ENCODE data around the gene PRKCG.

Gene PRKCG

DNA sequence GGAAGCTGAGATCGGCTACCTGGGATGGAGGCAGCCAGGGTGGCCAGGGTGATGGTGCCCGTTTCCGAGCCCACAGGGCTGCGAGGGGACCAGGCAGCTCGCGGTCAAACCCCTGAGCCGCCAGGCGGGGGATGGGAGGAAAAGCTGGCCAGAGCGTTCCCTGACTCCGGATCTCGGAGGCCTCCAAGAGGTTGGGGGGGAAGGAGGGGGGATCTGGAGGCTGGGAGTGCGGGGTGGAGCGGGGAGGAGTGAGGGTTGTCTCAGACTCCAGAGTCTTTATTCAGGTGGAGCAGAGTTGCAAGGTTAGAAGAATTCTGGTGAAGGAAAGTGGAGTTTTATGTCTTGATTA, 28.1 kb downstream of the PRKCG start:
- Histone ChIP-seq H3K4me1 (ENCODE audit: insufficient read depth, low read length) (no peaks in the 10 kb centered on the region), H3K4me2 (ENCODE audit: insufficient read depth, low read length) (no peak overlapping the region), H4K20me1 (ENCODE audit: insufficient read depth, low read length) (no peaks in the 10 kb centered on the region), H3K4me3 (ENCODE audit: low read depth in 1 of 2, low read length in 2 of 2) (no peak overlapping the region), H3K36me3 (ENCODE audit: insufficient read depth, low read length) (no peaks in the 10 kb centered on the region), H2AFZ (ENCODE audit: low read depth, low read length) (no peak overlapping the region), H3K79me2 (ENCODE audit: insufficient read depth, low read length) (no peaks in the 10 kb centered on the region), H3K27ac (ENCODE audit: low read length) (no peak overlapping the region), H3K9ac (ENCODE audit: low read depth, low read length) (no peak overlapping the region), H3K27me3 (ENCODE audit: insufficient read depth, low read length, poor library complexity) (no peaks in the 10 kb centered on the region), H3K9me3 (ENCODE audit: insufficient read depth, low read length, severe bottlenecking) (no peaks in the 10 kb centered on the region)
- TF ChIP-seq, protein P1, sequence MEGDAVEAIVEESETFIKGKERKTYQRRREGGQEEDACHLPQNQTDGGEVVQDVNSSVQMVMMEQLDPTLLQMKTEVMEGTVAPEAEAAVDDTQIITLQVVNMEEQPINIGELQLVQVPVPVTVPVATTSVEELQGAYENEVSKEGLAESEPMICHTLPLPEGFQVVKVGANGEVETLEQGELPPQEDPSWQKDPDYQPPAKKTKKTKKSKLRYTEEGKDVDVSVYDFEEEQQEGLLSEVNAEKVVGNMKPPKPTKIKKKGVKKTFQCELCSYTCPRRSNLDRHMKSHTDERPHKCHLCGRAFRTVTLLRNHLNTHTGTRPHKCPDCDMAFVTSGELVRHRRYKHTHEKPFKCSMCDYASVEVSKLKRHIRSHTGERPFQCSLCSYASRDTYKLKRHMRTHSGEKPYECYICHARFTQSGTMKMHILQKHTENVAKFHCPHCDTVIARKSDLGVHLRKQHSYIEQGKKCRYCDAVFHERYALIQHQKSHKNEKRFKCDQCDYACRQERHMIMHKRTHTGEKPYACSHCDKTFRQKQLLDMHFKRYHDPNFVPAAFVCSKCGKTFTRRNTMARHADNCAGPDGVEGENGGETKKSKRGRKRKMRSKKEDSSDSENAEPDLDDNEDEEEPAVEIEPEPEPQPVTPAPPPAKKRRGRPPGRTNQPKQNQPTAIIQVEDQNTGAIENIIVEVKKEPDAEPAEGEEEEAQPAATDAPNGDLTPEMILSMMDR (IDR thresholded peaks at IDR 0.05; ENCODE audit: borderline replicate concordance, extremely low read depth, low read length, poor library complexity, severe bottlenecking) = no peak
- no peak for TF ChIP-seq EZH2 (IDR thresholded peaks at IDR 0.05; ENCODE audit: borderline replicate concordance, low read depth, low read length, severe bottlenecking)
- ATAC-seq (ENCODE audit: insufficient read depth, low read depth) (no peak), DNase-seq (no peak)

GRCh38 chr19:53912653-53913052, 30.7 kb downstream of the PRKCG start:
- no peak for TF ChIP-seq EZH2 (IDR thresholded peaks at IDR 0.05; ENCODE audit: borderline replicate concordance, low read depth, low read length, severe bottlenecking)
- TF ChIP-seq, protein P1 (IDR thresholded peaks at IDR 0.05; ENCODE audit: borderline replicate concordance, extremely low read depth, low read length, poor library complexity, severe bottlenecking) = peak; percentile 49
- H3K4me3 ChIP-seq (ENCODE audit: low read depth in 1 of 2, low read length in 2 of 2) = no peak overlapping the region
- no peaks in the 10 kb centered on the region for H3K79me2 ChIP-seq (ENCODE audit: insufficient read depth, low read length)
- H3K4me1 ChIP-seq (ENCODE audit: insufficient read depth, low read length) = no peaks in the 10 kb centered on the region
- no peaks in the 10 kb centered on the region for H3K9me3 ChIP-seq (ENCODE audit: insufficient read depth, low read length, severe bottlenecking)
- no peaks in the 10 kb centered on the region for H3K36me3 ChIP-seq (ENCODE audit: insufficient read depth, low read length)
- ATAC-seq (ENCODE audit: insufficient read depth, low read depth) (no peak), DNase-seq (no peak)
- H4K20me1 ChIP-seq (ENCODE audit: insufficient read depth, low read length) = no peaks in the 10 kb centered on the region
- no peak overlapping the region for H2AFZ ChIP-seq (ENCODE audit: low read depth, low read length)
- no peak overlapping the region for H3K4me2 ChIP-seq (ENCODE audit: insufficient read depth, low read length)
- no peak overlapping the region for H3K9ac ChIP-seq (ENCODE audit: low read depth, low read length)
- H3K27ac ChIP-seq (ENCODE audit: low read length) = no peak overlapping the region
- H3K27me3 ChIP-seq (ENCODE audit: insufficient read depth, low read length, poor library complexity) = no peaks in the 10 kb centered on the region

GRCh38 chr19:53915000-53915399, 33.0 kb downstream of the PRKCG start:
- Histone ChIP-seq H3K36me3 (ENCODE audit: insufficient read depth, low read length) (no peaks in the 10 kb centered on the region), H3K9ac (ENCODE audit: low read depth, low read length) (no peak overlapping the region), H3K79me2 (ENCODE audit: insufficient read depth, low read length) (no peaks in the 10 kb centered on the region), H3K4me1 (ENCODE audit: insufficient read depth, low read length) (no peaks in the 10 kb centered on the region), H3K27ac (ENCODE audit: low read length) (no peak overlapping the region), H3K4me2 (ENCODE audit: insufficient read depth, low read length) (no peak overlapping the region), H3K9me3 (ENCODE audit: insufficient read depth, low read length, severe bottlenecking) (no peaks in the 10 kb centered on the region), H3K27me3 (ENCODE audit: insufficient read depth, low read length, poor library complexity) (no peaks in the 10 kb centered on the region), H4K20me1 (ENCODE audit: insufficient read depth, low read length) (no peaks in the 10 kb centered on the region), H2AFZ (ENCODE audit: low read depth, low read length) (no peak overlapping the region), H3K4me3 (ENCODE audit: low read depth in 1 of 2, low read length in 2 of 2) (no peak overlapping the region)
- no peak for TF ChIP-seq EZH2 (IDR thresholded peaks at IDR 0.05; ENCODE audit: borderline replicate concordance, low read depth, low read length, severe bottlenecking)
- TF ChIP-seq, protein P1 (IDR thresholded peaks at IDR 0.05; ENCODE audit: borderline replicate concordance, extremely low read depth, low read length, poor library complexity, severe bottlenecking) = no peak
- DNase-seq (no peak), ATAC-seq (ENCODE audit: insufficient read depth, low read depth) (no peak)

DNA sequence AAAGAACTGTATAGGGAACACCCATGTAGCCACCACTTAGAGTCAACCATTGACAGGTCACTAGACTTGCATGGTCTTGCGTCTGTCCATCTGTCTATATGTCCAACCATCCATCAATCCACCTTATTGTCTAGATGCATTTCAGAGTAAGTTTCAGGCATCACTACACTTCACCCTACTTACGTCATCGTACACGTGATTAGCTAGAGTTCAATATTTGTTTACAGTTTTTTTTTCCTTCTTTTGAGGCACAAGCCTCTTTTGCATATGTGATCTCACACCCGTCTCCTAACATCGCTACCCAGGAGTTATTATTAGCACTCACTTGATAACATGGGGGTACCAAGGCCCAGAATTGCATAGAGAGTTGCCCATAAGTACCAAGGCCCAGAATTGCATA, 34.0 kb downstream of the PRKCG start:
- no peak for ATAC-seq (ENCODE audit: insufficient read depth, low read depth)
- no peaks in the 10 kb centered on the region for H3K27me3 ChIP-seq (ENCODE audit: insufficient read depth, low read length, poor library complexity)
- TF ChIP-seq, protein P1 (IDR thresholded peaks at IDR 0.05; ENCODE audit: borderline replicate concordance, extremely low read depth, low read length, poor library complexity, severe bottlenecking) = no peak
- TF ChIP-seq EZH2 (IDR thresholded peaks at IDR 0.05; ENCODE audit: borderline replicate concordance, low read depth, low read length, severe bottlenecking) = no peak

More for the DNA sequence above, 34.0 kb downstream of the PRKCG start:
- Histone ChIP-seq H4K20me1 (ENCODE audit: insufficient read depth, low read length) (no peaks in the 10 kb centered on the region), H3K9ac (ENCODE audit: low read depth, low read length) (no peak overlapping the region), H3K79me2 (ENCODE audit: insufficient read depth, low read length) (no peaks in the 10 kb centered on the region), H3K27ac (ENCODE audit: low read length) (no peak overlapping the region), H2AFZ (ENCODE audit: low read depth, low read length) (no peak overlapping the region), H3K9me3 (ENCODE audit: insufficient read depth, low read length, severe bottlenecking) (no peaks in the 10 kb centered on the region), H3K4me1 (ENCODE audit: insufficient read depth, low read length) (no peaks in the 10 kb centered on the region), H3K36me3 (ENCODE audit: insufficient read depth, low read length) (no peaks in the 10 kb centered on the region), H3K4me3 (ENCODE audit: low read depth in 1 of 2, low read length in 2 of 2) (no peak overlapping the region), H3K4me2 (ENCODE audit: insufficient read depth, low read length) (no peak overlapping the region)
- no peak for DNase-seq
